ENCODE results near the gene FAM161B. TPM values are rescaled to one million over a fixed set of nuclear protein-coding genes. Genes with fewer than 3 reads are reported as not detected.

The FAM161B gene
- polyA plus RNA-seq, 4 donors: 2.0 to 5.1 (median 3.1) TPM

- no peak overlapping the region for H3K4me3 ChIP-seq (ENCODE audit: low read depth in 1 of 3, low read length in 3 of 3)
- no peaks in the 10 kb centered on the region for H3K27me3 ChIP-seq (ENCODE audit: control insufficient read depth in 3 of 3, insufficient read depth in 3 of 3, low read length in 3 of 3)
- FAIRE-seq (peak; percentile 62), DNase-seq (no peak)
- no peaks in the 10 kb centered on the region for H3K9me3 ChIP-seq (ENCODE audit: control insufficient read depth in 2 of 2, insufficient read depth in 1 of 2, low read depth in 1 of 2, low read length in 1 of 2)
- H3K27ac ChIP-seq (ENCODE audit: low read depth in 1 of 3, low read length in 2 of 3): no peak overlapping the region
- no peaks in the 10 kb centered on the region for H3K36me3 ChIP-seq (ENCODE audit: control insufficient read depth in 3 of 3, insufficient read depth in 2 of 3, low read depth in 1 of 3, low read length in 3 of 3)
- WGBS, 3 donors: 74 to 80% (median 76%) methylated on average over 8 of the region's 8 CpGs
- H3K4me1 ChIP-seq (ENCODE audit: control insufficient read depth in 3 of 3, insufficient read depth in 2 of 3, low read depth in 1 of 3, low read length in 2 of 3): peaks cover 0 to 6% (median 4%) of the 10 kb centered on the region in 3 donors
These were observed 65.3 kb downstream of the FAM161B start for GRCh38 chr14:73884438-73885190.

Other genes with a start within 250 kb of the FAM161B start
- 10 to 100 TPM; 10.8 to 23.5 (median 14.6) TPM for gene PNMA1, start 235.7 kb downstream of the FAM161B start, polyA plus RNA-seq
- 10 to 100 TPM in 3 of 4 donors, 1 to 10 TPM in 1; 8.2 to 15.7 (median 13.4) TPM for gene PTGR2, start 98.3 kb downstream of the FAM161B start, polyA plus RNA-seq
- gene ZNF410, start 63.2 kb downstream of the FAM161B start, polyA plus RNA-seq: 10 to 100 TPM; 30.7 to 50.1 (median 36.7) TPM
- 10 to 100 TPM in 3 of 4 donors, 1 to 10 TPM in 1; 10.0 to 23.3 (median 18.8) TPM for gene COQ6, start 208 bp upstream of the FAM161B start, polyA plus RNA-seq
- 10 to 100 TPM; 17.4 to 85.8 (median 31.1) TPM for gene ENTPD5, start 69.2 kb upstream of the FAM161B start, polyA plus RNA-seq
- gene BBOF1, start 69.3 kb upstream of the FAM161B start, polyA plus RNA-seq: 1 to 10 TPM in 3 of 4 donors, under 1 TPM in 1; 0.89 to 5.1 (median 1.9) TPM
- gene ALDH6A1, start 134.4 kb upstream of the FAM161B start, polyA plus RNA-seq: 10 to 100 TPM; 15.8 to 56.4 (median 30.5) TPM
- gene LIN52, start 134.9 kb upstream of the FAM161B start, polyA plus RNA-seq: 10 to 100 TPM in 3 of 4 donors, 1 to 10 TPM in 1; 6.1 to 22.1 (median 11.1) TPM

Data from small intestine (tissue), 7 donors.